Neural progenitor cell (in vitro differentiated cells): Measurements from ENCODE around the gene MMD2. TPM values are rescaled to one million over a fixed set of nuclear protein-coding genes. Genes with fewer than 3 reads are reported as not detected.

ENCODE experiments used
- DNase-seq: peaks from one replicate; pipeline ENCODE4 v3.0.0-alpha.2; 2016; ENCODE audit warnings: low spot score
- H2AFZ ChIP-seq: fragments of 200-600 bp; sonication (generic); replicated peaks from 2 replicates; pipeline ENCODE4 v1.6.1; 2016; ENCODE audit warnings: antibody characterized with exemption
- H3F3A ChIP-seq: fragments of 200-600 bp; sonication (generic); 2 replicates; pipeline ENCODE4 v1.6.1; 2016; ENCODE audit warnings: antibody characterized with exemption, low read depth
- H3K27ac ChIP-seq: fragments of 200-600 bp; sonication (generic); 2 replicates; pipeline ENCODE4 v1.5.1; 2016; ENCODE audit warnings: mild to moderate bottlenecking
- H3K27me3 ChIP-seq: fragments of 200-600 bp; sonication (generic); 2 replicates; pipeline ENCODE4 v1.6.1; 2016; ENCODE audit warnings: mild to moderate bottlenecking, moderate library complexity
- H3K36me3 ChIP-seq: fragments of 200-600 bp; sonication (generic); 2 replicates; pipeline ENCODE4 v1.5.1; 2016
- H3K4me1 ChIP-seq: fragments of 200-600 bp; sonication (generic); 2 replicates; pipeline ENCODE4 v1.6.1; 2016; ENCODE audit warnings: mixed run types
- H3K4me2 ChIP-seq: fragments of 200-600 bp; sonication (generic); 2 replicates; pipeline ENCODE4 v1.6.1; 2016
- H3K4me3 ChIP-seq: fragments of 200-600 bp; sonication (generic); 2 replicates; pipeline ENCODE4 v1.5.1; 2016
- H3K79me2 ChIP-seq: fragments of 200-600 bp; sonication (generic); 2 replicates; pipeline ENCODE4 v1.6.1; 2016; ENCODE audit warnings: low read depth
- H3K9ac ChIP-seq: fragments of 200-600 bp; sonication (generic); 2 replicates; pipeline ENCODE4 v1.6.1; 2016
- H3K9me3 ChIP-seq: fragments of 200-600 bp; sonication (generic); 2 replicates; pipeline ENCODE4 v1.5.1; 2016; ENCODE audit warnings: low read depth
- H4K20me1 ChIP-seq: fragments of 200-600 bp; sonication (generic); 2 replicates; pipeline ENCODE4 v1.6.1; 2016; ENCODE audit warnings: low read depth
- H3K27ac Mint-ChIP-seq: 3 replicates; pipeline ENCODE4 v1.8.0; 2021; ENCODE audit warnings: mixed read lengths
- H3K27me3 Mint-ChIP-seq: 2 replicates; pipeline ENCODE4 v1.8.0; 2022; ENCODE audit warnings: low read depth, mild to moderate bottlenecking, inconsistent platforms, moderate library complexity, mixed read lengths; ENCODE audit not compliant: insufficient read depth
- H3K36me3 Mint-ChIP-seq: 3 replicates; pipeline ENCODE4 v1.8.0; 2021; ENCODE audit warnings: mixed read lengths
- H3K4me1 Mint-ChIP-seq: 3 replicates; pipeline ENCODE4 v1.8.0; 2021; ENCODE audit warnings: mixed read lengths
- H3K4me3 Mint-ChIP-seq: 3 replicates; pipeline ENCODE4 v1.8.0; 2021; ENCODE audit warnings: mild to moderate bottlenecking, moderate library complexity, mixed read lengths
- H3K9me3 Mint-ChIP-seq: 3 replicates; pipeline ENCODE4 v1.8.0; 2020; ENCODE audit warnings: mixed read lengths
- CTCF ChIP-seq: fragments of 200-600 bp; sonication (generic); IDR thresholded peaks from 2 replicates; pipeline ENCODE4 v1.5.1; 2017; ENCODE audit warnings: antibody characterized with exemption, mild to moderate bottlenecking
- EZH2 ChIP-seq: fragments of 200-600 bp; sonication (generic); IDR thresholded peaks from 2 replicates; pipeline ENCODE4 v1.6.1; 2017; ENCODE audit warnings: antibody characterized with exemption, mild to moderate bottlenecking, moderate library complexity
- EZH2phosphoT487 ChIP-seq: fragments of 200-600 bp; sonication (generic); IDR thresholded peaks from 2 replicates; pipeline ENCODE4 v1.6.1; 2017; ENCODE audit warnings: antibody characterized with exemption
- total RNA-seq: library from RNA; depleted of rRNA; stranded (reverse); fragments of >200 nt; gene quantifications from 2 replicates; pipeline ENCODE4 v1.2.3, GENCODE V29; 2015; ENCODE audit warnings: low replicate concordance

Gene MMD2
- total RNA-seq, 1 donor from 2014 or later, result not detected

- Histone ChIP-seq H3K27me3 (peaks cover 9% of the 10 kb centered on the region), H3K27ac (no peak overlapping the region), H3K9ac (no peak overlapping the region), H3K79me2 (no peaks in the 10 kb centered on the region), H3K4me3 (no peak overlapping the region), H3K36me3 (no peaks in the 10 kb centered on the region), H3K9me3 (no peaks in the 10 kb centered on the region), H4K20me1 (no peaks in the 10 kb centered on the region), H2AFZ (no peak overlapping the region), H3K4me1 (no peaks in the 10 kb centered on the region), H3K4me2 (no peak overlapping the region), H3F3A (no peaks in the 10 kb centered on the region)
- H3K27me3 Mint-ChIP-seq, result peaks cover 19% of the 10 kb centered on the region
- no peaks in the 10 kb centered on the region for H3K36me3 Mint-ChIP-seq
- no peak overlapping the region for H3K4me3 Mint-ChIP-seq
- no peak overlapping the region for H3K27ac Mint-ChIP-seq
- TF ChIP-seq EZH2 (no peak), EZH2phosphoT487 (no peak), CTCF (no peak)
- no peaks in the 10 kb centered on the region for H3K9me3 Mint-ChIP-seq
- no peaks in the 10 kb centered on the region for H3K4me1 Mint-ChIP-seq
- DNase-seq, result no peak
Measured at GRCh38 chr7:4906682-4907081, 52.3 kb downstream of the MMD2 start.

- Mint-ChIP-seq H3K27me3 (peaks cover 18% of the 10 kb centered on the region), H3K27ac (no peak overlapping the region), H3K4me3 (no peak overlapping the region), H3K9me3 (no peaks in the 10 kb centered on the region), H3K36me3 (no peaks in the 10 kb centered on the region), H3K4me1 (no peaks in the 10 kb centered on the region)
- Histone ChIP-seq H3K4me3 (no peak overlapping the region), H2AFZ (no peak overlapping the region), H3K79me2 (no peaks in the 10 kb centered on the region), H4K20me1 (no peaks in the 10 kb centered on the region), H3K9me3 (no peaks in the 10 kb centered on the region), H3K9ac (no peak overlapping the region), H3F3A (no peaks in the 10 kb centered on the region), H3K36me3 (no peaks in the 10 kb centered on the region), H3K27me3 (peaks cover 9% of the 10 kb centered on the region), H3K27ac (no peak overlapping the region), H3K4me2 (no peak overlapping the region), H3K4me1 (no peaks in the 10 kb centered on the region)
- TF ChIP-seq CTCF (no peak), EZH2 (no peak), EZH2phosphoT487 (no peak)
- no peak for DNase-seq
Measured at GRCh38 chr7:4905171-4905570, 53.8 kb downstream of the MMD2 start.

DNA sequence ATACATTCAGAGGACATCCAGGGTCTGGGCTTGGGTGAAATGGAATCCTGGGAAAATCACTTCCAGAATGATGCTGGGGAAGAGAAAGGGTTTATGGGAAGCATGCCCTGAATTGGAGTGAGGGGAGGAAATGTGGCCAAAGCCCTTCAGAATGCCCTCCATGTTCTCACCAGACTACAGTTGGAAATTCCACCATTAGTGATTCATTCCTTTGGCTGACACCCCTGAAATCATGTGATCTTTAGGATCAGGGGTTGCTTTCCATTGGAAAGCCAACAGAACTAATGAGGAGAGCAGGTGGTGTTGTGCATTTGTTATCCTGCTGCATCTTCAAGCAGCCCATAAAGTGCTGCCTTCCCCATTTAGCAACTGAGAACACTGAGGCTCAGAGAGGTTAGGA, 54.6 kb downstream of the MMD2 start:
- TF ChIP-seq EZH2 (no peak), CTCF (no peak), EZH2phosphoT487 (no peak)
- Histone ChIP-seq H3F3A (no peaks in the 10 kb centered on the region), H3K36me3 (no peaks in the 10 kb centered on the region), H3K27me3 (peaks cover 9% of the 10 kb centered on the region), H4K20me1 (no peaks in the 10 kb centered on the region), H3K4me3 (no peak overlapping the region), H3K27ac (no peak overlapping the region), H3K4me1 (no peaks in the 10 kb centered on the region), H3K9ac (no peak overlapping the region), H3K79me2 (no peaks in the 10 kb centered on the region), H3K4me2 (no peak overlapping the region), H3K9me3 (no peaks in the 10 kb centered on the region), H2AFZ (no peak overlapping the region)
- no peak overlapping the region for H3K4me3 Mint-ChIP-seq
- H3K9me3 Mint-ChIP-seq, result no peaks in the 10 kb centered on the region
- H3K36me3 Mint-ChIP-seq, result no peaks in the 10 kb centered on the region
- H3K4me1 Mint-ChIP-seq, result no peaks in the 10 kb centered on the region
- DNase-seq, result no peak
- no peak overlapping the region for H3K27ac Mint-ChIP-seq
- peaks cover 18% of the 10 kb centered on the region for H3K27me3 Mint-ChIP-seq

- Mint-ChIP-seq H3K36me3 (peaks cover 3% of the 10 kb centered on the region), H3K4me1 (no peaks in the 10 kb centered on the region), H3K27me3 (peaks cover 7% of the 10 kb centered on the region), H3K9me3 (no peaks in the 10 kb centered on the region), H3K27ac (no peak overlapping the region), H3K4me3 (no peak overlapping the region)
- Histone ChIP-seq H3K4me3 (no peak overlapping the region), H3K36me3 (no peaks in the 10 kb centered on the region), H3K79me2 (no peaks in the 10 kb centered on the region), H3K4me2 (no peak overlapping the region), H2AFZ (no peak overlapping the region), H3K9ac (no peak overlapping the region), H3F3A (no peaks in the 10 kb centered on the region), H3K27me3 (no peaks in the 10 kb centered on the region), H3K27ac (no peak overlapping the region), H4K20me1 (no peaks in the 10 kb centered on the region), H3K4me1 (no peaks in the 10 kb centered on the region), H3K9me3 (no peaks in the 10 kb centered on the region)
- DNase-seq, result no peak
- TF ChIP-seq EZH2phosphoT487, result no peak
- TF ChIP-seq EZH2, result no peak
- no peak for TF ChIP-seq CTCF
Measured at GRCh38 chr7:4895766-4896165, 63.2 kb downstream of the MMD2 start.
